ENCODE results near the gene DEPDC7.

GRCh38 chr11:33068611-33069340 is 53.1 kb downstream of the DEPDC7 start:
- TF ChIP-seq, protein P1, sequence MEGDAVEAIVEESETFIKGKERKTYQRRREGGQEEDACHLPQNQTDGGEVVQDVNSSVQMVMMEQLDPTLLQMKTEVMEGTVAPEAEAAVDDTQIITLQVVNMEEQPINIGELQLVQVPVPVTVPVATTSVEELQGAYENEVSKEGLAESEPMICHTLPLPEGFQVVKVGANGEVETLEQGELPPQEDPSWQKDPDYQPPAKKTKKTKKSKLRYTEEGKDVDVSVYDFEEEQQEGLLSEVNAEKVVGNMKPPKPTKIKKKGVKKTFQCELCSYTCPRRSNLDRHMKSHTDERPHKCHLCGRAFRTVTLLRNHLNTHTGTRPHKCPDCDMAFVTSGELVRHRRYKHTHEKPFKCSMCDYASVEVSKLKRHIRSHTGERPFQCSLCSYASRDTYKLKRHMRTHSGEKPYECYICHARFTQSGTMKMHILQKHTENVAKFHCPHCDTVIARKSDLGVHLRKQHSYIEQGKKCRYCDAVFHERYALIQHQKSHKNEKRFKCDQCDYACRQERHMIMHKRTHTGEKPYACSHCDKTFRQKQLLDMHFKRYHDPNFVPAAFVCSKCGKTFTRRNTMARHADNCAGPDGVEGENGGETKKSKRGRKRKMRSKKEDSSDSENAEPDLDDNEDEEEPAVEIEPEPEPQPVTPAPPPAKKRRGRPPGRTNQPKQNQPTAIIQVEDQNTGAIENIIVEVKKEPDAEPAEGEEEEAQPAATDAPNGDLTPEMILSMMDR (IDR thresholded peaks at IDR 0.05; ENCODE audit: low read depth, low read length) = no peak
- TF ChIP-seq MAX (IDR thresholded peaks at IDR 0.05; ENCODE audit: low read depth, low read length) (no peak), POLR2A (IDR thresholded peaks at IDR 0.05; ENCODE audit: extremely low read depth, insufficient read length) (no peak)

Measured in NB4 (cell line).